ENCODE results near the gene PLCE1.

PLCE1 gene

GRCh38 chr10:94025806-94026205 is 32.1 kb downstream of the PLCE1 start:
- DNase-seq: no peak

- DNase-seq: no peak
These were observed 33.5 kb downstream of the PLCE1 start for GRCh38 chr10:94027197-94027596.

- DNase-seq: no peak
These were observed 36.2 kb downstream of the PLCE1 start for GRCh38 chr10:94029955-94030354.

- no peak for DNase-seq
These were observed 42.4 kb downstream of the PLCE1 start for GRCh38 chr10:94035982-94036765.

- no peak for DNase-seq
These were observed 43.0 kb downstream of the PLCE1 start for GRCh38 chr10:94036766-94037033.

GRCh38 chr10:94037286-94037685 is 43.6 kb downstream of the PLCE1 start:
- no peak for DNase-seq

GRCh38 chr10:94038024-94038423 is 44.3 kb downstream of the PLCE1 start:
- no peak for DNase-seq

- no peak for DNase-seq
These were observed 47.5 kb downstream of the PLCE1 start for GRCh38 chr10:94041206-94041605.

GRCh38 chr10:94042001-94042833 is 48.5 kb downstream of the PLCE1 start:
- DNase-seq: no peak

- no peak for DNase-seq
These were observed 49.1 kb downstream of the PLCE1 start for GRCh38 chr10:94042834-94043175.
